GM19468 (cell line): Measurements from ENCODE around the gene CUX1.
"Not testable (repeated sequence)": the region's sequence is repeated elsewhere in the genome, so short reads cannot be mapped to it uniquely, and the experiment has no call there.

Experiments used
- ATAC-seq: cut with Tn5 transposase; IDR thresholded peaks from one replicate; pipeline ENCODE4 v1.9.1; 2021; ENCODE audit warnings: mild to moderate bottlenecking, moderate library complexity, moderate number of reproducible peaks; ENCODE audit not compliant: unreplicated experiment; ENCODE audit errors: extremely low read depth

CUX1 gene

DNA sequence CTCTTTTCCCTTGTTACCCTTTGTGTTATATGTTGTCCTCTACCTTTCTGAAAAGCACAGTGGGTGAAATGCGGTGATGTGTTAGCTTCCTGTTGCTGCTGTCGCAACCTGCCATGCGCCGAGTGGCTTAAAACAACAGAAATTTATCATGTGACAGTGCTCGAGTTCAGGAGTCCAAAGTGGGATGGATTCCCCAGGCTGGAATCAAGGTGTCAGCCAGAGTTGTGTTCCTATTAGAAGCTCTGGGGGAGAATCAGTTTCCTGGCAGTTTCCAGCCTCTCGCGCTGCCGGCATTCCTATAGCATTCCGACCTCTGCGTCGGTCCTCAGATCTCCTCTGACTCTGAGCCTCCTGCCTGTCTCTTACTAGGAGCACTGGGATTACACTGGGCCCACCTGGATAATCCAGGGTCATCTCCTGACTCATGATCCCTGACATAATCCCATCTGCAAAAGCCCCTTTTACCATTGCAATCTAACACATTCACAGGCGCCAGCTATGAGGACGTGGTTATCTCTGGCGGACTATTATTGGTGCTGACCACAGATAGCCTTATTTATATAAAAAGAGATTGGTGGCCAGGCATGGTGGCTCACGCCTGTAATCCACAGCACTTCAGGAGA, 207.5 kb downstream of the CUX1 start:
- ATAC-seq, result no peak

DNA sequence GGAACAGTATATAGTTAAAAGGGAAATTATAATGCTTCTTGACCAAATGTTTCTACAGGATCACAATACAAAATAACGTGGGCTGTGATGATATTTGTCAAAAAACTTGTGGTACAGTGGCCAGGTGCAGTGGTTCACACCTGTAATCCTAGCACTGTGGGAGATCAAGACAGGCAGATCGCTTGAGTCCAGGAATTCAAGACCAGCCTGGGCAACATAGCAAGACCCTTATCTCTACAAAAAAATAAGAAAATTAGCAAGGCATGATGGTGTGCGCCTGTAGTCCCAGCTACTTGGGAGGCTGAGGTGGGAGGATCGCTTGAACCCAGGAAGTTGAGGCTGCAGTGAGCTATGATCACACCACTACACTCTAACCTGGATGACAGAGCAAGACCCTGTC, 208.4 kb downstream of the CUX1 start:
- ATAC-seq, result not testable (repeated sequence)

DNA sequence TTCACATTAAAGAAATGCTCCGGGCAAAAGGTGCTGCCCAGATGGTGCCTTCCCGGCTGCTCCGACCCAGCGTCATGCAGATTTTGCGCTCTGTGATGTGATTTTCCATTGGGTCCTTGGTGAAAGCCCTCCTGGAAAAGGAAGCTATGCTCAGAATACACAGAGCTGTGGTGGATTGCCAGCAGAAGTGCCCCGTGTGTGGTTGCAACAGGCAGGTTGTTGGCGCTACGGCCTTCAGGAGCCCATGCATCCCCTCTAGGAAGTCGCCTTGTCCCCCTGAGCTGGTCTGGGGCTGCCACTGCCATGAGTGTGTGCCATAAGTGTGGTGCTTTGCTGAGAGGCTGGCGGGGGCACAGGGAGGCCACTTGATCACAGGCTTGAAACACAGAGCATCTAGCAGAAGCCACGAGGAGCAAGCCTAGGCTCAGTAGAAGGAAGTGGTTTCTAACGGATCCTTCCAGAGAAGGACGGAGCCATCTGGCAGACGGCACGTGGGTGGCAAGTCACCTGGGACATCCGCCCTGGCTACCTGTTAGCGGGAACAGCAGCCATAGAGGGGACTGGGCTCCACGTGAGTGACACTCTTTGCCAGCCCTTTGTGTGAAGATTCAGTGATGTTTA, 210.9 kb downstream of the CUX1 start:
- no peak for ATAC-seq

DNA sequence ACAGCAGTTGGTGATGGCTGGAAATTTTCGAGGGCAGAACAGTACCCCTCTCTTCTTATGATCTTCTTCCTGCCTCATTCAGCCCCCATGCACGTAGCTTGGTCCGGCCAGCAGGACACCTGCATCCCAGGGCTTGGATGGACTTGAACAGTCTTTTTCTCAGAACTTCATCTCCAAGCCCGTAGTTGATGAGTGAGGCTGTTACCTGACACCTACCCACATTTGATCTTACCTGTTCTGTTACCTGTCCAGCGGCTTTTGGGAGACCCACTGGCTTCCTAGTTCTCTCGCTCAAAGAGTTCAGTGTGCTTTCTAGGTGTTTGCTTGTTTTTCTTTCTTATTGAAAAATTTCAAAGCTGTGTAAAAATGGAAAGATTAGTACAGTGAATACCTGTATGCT, 212.2 kb downstream of the CUX1 start:
- ATAC-seq, result no peak

DNA sequence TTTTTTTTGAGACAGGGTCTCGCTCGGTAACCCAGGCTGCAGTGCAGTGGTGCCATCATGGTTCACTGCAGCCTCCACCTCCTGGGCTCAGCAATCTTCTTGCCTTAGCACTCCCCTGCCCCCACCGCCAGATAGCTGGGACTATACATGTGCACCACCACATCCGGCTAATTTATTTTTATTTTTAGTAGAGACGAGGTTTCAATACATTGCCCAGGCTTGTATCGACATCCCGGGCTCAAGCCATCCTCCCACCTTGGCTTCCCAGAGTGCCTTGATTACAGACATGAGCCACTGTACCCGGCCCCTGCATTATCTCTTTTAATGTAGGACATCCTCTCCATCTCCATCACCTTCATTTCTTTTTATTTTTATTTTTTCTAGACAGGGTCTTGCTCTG, 213.3 kb downstream of the CUX1 start:
- no peak for ATAC-seq

DNA sequence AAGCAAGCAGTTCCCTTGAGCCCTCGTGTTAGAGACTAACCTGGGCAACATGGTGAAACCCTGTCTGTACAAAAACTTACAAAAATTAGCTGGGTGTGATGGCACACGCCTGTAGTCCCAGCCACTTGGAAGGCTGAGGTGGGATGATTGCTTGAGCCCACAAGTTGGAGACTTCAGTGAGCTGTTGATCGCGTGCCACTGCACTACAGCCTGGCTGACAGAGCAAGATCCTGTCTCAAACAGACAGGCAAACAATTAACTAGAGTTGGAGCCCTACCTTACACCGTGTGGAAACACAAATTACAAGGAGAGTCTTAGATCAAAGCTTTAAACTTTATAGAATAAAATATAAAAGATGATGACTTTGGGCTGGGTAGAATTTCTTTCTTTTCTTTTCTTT, 219.5 kb downstream of the CUX1 start:
- no peak for ATAC-seq

DNA sequence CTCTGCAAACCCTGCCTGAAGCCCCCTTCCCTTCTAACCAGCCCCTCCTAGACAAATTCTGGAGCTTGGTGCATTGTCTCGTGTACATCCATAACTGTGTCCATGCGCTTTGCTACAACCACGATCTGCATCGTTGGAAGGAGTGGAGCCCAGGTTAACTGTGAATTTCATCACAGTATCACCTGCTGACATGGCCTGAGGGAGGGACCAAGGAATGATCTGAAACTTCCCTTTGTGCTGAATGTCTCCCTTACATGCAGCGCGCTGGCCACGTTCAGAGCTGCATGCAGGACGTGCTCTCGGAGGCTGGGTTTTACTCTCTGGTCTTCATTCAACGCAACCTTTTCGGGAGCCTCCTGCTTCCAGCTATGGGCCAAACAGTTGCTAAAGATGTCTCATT, 222.3 kb downstream of the CUX1 start:
- no peak for ATAC-seq

DNA sequence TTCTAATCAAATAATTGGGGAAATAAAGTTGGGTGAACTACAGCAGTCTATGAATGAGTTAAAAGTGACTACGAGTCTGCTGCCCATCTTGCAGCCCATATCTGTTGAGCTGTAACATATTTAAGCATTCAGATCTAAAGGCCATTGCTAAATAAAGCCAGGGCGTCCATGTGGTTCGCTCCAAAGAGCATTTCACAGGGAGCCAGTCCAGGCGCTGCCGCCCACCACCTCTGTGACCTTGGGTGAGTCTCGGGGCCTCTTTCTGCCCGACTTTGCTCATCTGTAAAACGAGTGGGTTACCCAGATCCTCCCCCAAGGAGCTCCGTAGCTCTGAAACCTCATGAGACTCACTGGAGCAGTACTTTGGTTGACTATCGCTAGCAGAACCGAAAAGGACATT, 223.1 kb downstream of the CUX1 start:
- ATAC-seq, result no peak

DNA sequence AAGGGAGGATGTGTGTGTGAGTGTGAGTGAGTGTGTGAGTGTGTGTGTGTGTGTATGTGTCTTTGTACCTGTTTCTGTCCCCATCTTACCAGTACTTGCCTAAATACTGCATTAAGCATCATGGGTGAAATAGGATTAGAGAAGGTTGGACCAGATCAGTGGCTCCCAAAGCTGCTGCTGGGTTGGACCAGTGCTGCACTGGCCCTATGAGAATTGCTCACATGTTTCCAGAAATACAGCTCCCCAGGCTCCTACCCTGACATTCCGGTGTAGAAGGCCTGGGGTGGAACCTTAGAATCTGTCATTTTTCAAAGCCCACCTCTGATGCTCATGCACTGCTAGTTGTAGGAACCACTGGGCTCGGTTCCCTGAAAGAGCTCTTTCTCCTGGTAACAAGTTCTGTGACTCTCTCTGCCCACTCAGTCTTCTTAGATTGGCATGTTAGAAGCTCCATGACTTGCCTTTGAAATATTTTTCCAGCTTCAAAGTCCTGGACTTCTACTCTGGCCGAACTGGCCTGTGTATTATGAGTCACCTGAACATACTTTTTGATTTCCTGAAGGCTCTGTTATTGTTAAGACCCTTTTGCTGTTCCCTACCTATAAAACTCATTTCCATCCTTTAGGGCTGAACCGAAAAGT, 224.7 kb downstream of the CUX1 start:
- no peak for ATAC-seq

DNA sequence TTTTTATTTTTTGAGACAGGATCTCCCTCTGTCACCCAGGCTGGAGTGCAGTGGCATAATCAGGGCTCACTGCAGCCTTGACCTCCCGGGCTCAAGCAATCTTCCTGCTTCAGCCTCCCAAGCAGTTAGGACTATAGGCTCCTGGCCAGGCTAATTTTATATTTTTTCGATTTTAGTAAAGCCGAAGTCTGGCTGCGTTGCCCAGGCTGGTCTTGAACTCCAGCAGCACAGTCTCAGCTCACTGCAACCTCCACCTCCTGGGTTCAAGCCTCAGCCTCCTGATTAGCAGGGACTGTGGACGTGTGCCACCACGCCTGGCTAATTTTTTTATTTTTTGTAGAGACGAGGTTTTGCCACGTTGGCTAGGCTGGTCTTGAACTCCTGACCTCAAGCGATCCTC, 225.4 kb downstream of the CUX1 start:
- not testable (repeated sequence) for ATAC-seq

DNA sequence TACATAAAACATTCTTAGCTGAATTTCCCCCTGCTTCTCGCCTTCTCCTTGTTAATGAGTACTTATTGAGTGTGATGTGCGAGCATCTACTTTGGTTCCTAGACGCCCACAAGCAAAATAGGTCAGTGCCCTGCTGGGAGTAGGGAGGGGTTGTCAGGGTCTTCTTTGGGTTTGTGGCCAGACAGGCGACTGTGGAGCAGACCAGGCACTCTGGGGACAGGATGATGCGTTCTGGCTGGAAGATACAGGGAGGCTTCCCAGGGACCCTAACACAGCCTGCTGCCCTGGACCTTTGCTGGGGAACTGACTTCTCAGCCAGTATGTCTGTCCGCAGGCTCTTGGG, 227.2 kb downstream of the CUX1 start:
- no peak for ATAC-seq

DNA sequence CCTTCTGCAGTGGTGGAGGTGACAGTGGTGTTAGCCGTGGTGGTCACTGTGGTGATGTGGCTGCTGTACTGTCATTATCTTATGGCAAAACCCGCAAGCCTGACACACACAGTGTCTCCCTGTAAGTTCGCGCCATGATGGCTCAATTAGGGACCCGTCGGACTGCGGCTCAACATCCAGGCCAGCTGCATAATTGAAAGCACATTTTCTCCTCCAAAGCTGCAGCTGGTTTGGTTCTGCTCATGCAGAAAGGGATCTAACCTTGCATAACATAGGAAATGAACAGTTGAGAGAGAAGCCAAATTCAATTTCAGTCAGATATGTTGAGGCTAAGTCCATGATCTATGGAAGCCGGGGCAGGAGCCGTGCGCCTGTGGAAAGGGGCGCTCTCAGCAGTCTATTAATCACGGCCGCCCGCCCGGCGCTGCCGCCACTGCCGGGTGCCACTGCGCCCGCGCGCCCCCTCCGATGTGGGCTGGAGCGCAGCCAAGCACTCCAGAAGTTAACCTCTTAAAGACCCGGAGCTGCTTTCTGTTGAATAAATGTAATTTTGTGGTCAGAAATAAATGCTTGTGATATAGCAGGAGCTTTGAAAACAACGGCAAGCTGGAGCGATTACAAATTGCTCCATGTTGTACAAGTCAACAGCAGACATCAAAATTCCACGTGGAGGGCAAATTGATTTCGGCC, 227.7 kb downstream of the CUX1 start:
- ATAC-seq, result no peak

DNA sequence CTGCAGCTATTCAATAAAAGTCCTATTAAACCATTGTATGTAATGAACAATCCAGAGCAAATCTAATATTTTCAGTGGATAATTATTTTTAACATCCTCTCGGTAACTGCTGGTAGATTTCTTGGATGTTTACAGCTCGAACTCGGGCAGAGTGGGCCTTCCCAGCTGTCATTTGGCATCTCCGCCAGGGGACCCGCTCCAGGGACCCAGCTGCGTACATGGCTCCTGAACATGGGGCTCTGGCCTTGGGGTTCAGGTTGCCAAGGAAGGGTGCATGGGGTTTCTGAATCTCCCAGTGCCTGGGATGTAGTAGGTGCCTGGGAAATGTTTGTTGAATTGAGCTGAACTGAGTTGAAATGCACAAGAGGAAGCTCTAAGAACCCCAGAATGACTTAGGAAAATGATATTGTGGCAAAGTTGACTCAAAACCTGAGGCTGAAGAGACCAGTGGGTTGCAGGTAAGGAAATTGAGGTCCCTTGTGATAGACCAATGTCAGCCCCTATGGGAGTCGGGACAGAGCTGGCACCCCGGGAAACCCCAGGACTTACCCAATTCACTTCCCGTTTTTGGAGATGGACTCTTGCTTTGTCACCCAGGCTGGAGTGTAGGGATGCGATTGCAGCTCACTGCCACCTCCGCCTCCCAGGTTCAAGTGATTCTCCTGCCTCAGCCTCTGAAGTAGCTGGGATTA, 228.4 kb downstream of the CUX1 start:
- ATAC-seq, result no peak

DNA sequence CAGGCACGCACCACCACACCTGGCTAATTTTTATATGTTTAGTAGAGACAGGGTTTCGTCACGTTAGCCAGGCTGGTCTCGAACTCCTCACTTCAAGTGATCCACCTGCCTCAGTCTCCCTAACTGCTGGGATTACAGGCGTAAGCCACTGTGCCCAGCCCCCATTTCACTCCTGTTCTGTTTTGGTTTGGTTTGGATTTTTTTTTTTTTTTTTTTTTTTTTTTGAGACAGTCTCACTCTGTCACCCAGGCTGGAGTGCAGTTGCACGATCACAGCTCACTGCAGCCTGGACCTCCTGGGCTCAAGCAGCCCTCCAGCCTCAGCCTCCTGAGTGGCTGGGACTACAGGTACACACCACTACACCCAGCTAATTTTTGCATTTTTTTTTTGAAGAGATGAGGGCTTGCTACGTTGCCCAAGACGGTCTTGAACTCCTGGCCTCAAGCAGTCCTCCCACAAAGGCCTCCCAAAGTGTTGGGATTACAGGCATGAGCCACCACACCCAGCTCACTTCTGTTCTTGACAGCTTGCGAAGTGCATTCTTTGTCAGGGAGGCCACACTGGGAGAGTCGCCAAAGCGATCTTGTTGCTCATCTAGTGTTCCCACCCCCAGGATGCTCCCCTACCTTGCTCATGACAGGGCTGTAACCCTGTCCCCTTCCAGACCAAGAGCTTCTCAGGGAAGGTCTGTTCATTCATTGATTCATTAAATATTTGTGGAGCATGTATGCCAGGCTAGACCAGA, 229.1 kb downstream of the CUX1 start:
- no peak for ATAC-seq

DNA sequence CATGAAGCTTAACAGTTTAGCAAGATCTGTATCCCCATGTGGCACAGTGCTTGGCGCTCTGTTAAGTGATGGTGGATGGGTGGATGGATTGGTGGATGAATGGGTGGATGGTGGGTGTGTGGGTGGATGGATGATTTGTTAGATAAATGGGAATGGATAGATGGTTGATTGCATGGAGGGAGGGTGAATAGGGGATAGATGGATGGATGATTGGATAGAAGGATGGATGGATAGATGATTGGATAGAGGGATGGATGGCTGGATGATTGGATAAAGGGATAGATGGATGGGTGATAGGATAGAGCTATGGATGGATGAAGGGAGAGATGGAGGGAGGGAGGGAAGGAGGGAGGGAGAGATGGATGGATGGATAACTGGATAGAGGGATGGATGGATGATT, 229.7 kb downstream of the CUX1 start:
- no peak for ATAC-seq

DNA sequence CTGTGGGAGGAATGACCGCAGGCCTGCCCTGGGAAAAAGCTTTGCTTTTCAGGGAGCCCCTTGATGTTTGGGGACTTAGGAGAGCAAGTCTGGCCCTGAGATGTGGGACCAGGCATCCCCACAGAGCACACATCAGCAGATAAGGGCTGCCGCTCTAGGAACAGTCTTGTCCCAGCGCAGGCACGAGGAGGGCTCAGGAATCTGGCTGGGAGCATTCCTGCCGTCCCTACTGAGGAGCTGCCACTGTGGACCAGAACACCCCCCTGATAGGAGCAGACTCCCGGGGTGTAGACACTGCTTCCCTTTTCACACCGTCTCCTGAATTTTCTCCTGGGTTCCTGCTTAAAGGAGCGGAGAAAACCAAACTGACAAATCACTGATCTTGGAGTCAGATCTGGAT, 232.3 kb downstream of the CUX1 start:
- no peak for ATAC-seq

DNA sequence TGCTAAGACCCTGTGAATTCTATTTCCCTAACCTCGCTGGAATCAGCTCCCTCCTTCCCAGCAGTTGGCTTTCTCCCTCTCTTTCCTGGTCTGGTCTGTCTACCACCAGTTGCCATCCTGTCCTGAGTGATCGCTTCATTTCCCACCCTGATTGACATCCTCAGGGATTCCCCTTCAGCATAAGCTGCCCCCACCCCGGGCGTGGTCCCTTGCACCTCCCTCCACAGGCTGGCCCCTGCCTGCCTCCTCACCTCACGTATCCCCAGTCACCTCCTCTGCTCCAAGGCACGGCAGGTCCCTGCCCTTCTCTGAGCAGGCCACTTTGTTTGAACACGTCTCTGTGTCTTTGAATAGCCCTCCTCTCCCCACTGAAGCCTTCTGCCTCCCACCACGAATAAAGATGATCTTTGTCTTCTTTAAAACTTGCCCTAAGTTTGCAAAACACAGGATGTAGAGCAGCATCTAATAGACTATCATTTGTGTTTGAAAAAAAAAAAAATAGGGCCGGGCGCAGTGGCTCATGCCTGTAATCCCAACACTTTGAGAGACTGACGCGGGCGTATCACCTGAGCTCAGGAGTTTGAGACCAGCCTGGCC, 233.5 kb downstream of the CUX1 start:
- no peak for ATAC-seq

DNA sequence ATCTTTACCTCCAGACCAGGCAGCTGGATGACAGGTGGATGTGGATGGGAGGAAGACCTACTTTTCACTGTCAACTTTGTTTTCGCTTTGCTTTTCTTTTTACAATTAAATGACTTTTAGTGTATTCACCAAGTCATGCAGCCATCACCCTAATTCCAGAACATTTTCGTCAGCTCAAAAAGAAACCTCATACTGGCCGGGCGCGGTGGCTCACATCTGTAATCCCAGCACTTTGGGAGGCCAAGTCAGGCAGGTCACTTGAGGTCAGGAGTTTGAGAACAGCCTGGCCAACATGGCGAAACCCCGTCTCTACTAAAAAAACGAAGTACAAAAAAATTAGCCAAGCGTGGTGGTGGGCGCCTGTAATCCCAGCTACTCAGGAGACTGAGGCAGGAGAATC, 234.3 kb downstream of the CUX1 start:
- not testable (repeated sequence) for ATAC-seq

DNA sequence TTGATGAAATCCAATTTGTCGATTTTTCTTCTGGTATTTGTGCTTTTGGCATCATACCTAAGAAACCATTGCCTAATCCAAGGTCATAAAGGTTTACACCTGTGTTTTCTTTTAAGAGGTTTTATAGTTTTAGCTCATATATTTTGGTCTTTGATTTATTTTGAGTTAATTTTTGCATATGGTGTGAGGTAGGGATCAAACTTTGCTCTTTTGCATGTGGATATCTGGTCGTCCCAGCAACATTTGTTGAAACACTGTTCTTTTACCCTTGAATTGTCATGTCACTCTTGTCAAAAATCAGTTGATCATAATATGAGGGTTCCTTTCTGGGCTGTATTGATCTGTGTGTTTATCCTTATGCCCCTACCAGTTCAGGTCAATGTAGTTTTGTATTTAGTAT, 236.7 kb downstream of the CUX1 start:
- no peak for ATAC-seq
